Measurements from ENCODE around the gene ADAM12. TPM values are rescaled to one million over a fixed set of nuclear protein-coding genes. Genes with fewer than 3 reads are reported as not detected.

ADAM12 gene
- total and polyA plus RNA-seq, 2 experiments from 2014 or later, result 0.13 to 0.87 TPM

GRCh38 chr10:126243306-126243705, 145.0 kb downstream of the ADAM12 start (continued):
- TF ChIP-seq REST (IDR thresholded peaks at IDR 0.05; ENCODE audit: unreplicated experiment) (no peak), CTCF (conservative IDR thresholded peaks at IDR 0.05; ENCODE audit: low read depth in 2 of 2) (no peak), CREB1 (CRISPR knock-in tag; IDR thresholded peaks at IDR 0.05; ENCODE audit: low read depth) (no peak), JUNB (IDR thresholded peaks at IDR 0.05; ENCODE audit: unreplicated experiment) (no peak), ZNF114 (CRISPR knock-in tag; IDR thresholded peaks at IDR 0.05) (no peak)

GRCh38 chr10:126242397-126243260, 145.6 kb downstream of the ADAM12 start:
- no peak for TF ChIP-seq POLR2AphosphoS5 (IDR thresholded peaks at IDR 0.05; ENCODE audit: low read depth)
- DNase-seq (ENCODE audit: low spot score) (no peak), ATAC-seq (no peak)
- Mint-ChIP-seq H3K27ac (no peak overlapping the region), H3K27me3 (ENCODE audit: insufficient read depth, low read depth, poor library complexity) (no peaks in the 10 kb centered on the region), H3K9me3 (no peaks in the 10 kb centered on the region), H3K4me1 (no peaks in the 10 kb centered on the region), H3K36me3 (ENCODE audit: low read depth) (no peaks in the 10 kb centered on the region), H3K4me3 (no peak overlapping the region)
- Histone ChIP-seq H4K20me1 (replicated peaks; ENCODE audit: insufficient read depth) (no peaks in the 10 kb centered on the region), H3K27ac (ENCODE audit: low read depth) (no peak overlapping the region), H2AFZ (no peak overlapping the region), H3K36me3 (ENCODE audit: insufficient read depth) (no peaks in the 10 kb centered on the region), H3K4me2 (no peak overlapping the region), H3K79me2 (replicated peaks; ENCODE audit: insufficient read depth) (no peaks in the 10 kb centered on the region), H3K4me3 (no peak overlapping the region), H3F3A (replicated peaks; ENCODE audit: low read depth) (no peaks in the 10 kb centered on the region), H3K4me1 (ENCODE audit: insufficient read depth) (peaks cover 10% of the 10 kb centered on the region), H3K9me2 (ENCODE audit: insufficient read depth) (peaks cover 14% of the 10 kb centered on the region; the same call in 1 of the 2 replicates), H3K27me3 (ENCODE audit: insufficient read depth) (no peaks in the 10 kb centered on the region)

DNA sequence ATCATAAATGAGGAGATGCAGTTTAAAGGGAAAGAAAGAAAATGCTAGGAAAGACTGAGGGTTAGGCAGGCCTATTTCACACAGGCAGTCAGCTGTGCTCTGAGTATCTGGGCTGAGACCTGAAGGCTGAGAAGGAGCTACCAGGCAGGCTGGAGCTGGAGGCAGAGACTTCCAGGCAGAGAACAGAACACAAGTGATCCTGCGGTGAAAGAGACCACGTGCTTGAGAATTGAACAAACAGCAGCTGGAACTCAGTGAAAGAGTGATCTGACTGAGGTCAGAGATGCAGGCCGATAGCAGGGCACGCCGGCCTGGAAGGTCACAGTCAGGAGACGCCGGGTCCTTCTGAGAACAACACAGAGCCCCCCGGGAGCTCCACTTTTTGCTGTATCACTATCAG, 147.8 kb downstream of the ADAM12 start:
- Histone ChIP-seq H3F3A (replicated peaks; ENCODE audit: low read depth) (no peaks in the 10 kb centered on the region), H3K4me2 (no peak overlapping the region), H3K79me2 (replicated peaks; ENCODE audit: insufficient read depth) (no peaks in the 10 kb centered on the region), H3K27me3 (ENCODE audit: insufficient read depth) (no peaks in the 10 kb centered on the region), H3K4me3 (no peak overlapping the region), H4K20me1 (replicated peaks; ENCODE audit: insufficient read depth) (no peaks in the 10 kb centered on the region), H3K27ac (ENCODE audit: low read depth) (no peak overlapping the region), H2AFZ (peak overlapping the region; percentile 74; the same call in 1 of the 2 replicates), H3K36me3 (ENCODE audit: insufficient read depth) (no peaks in the 10 kb centered on the region), H3K9me2 (ENCODE audit: insufficient read depth) (peaks cover 11% of the 10 kb centered on the region; the same call in 1 of the 2 replicates), H3K4me1 (ENCODE audit: insufficient read depth) (no peaks in the 10 kb centered on the region)
- ATAC-seq (no peak), DNase-seq (ENCODE audit: low spot score) (no peak)
- Mint-ChIP-seq H3K27me3 (ENCODE audit: insufficient read depth, low read depth, poor library complexity) (peaks cover 2% of the 10 kb centered on the region), H3K4me1 (0 out of 3 replicates have a peak, but pooled peaks cover 3% of the 10 kb centered on the region), H3K4me3 (no peak overlapping the region), H3K9me3 (no peaks in the 10 kb centered on the region), H3K27ac (no peak overlapping the region), H3K36me3 (ENCODE audit: low read depth) (no peaks in the 10 kb centered on the region)
- TF ChIP-seq ETS1 (IDR thresholded peaks at IDR 0.05) (no peak), ZNF114 (CRISPR knock-in tag; IDR thresholded peaks at IDR 0.05) (no peak), EZH2 (IDR thresholded peaks at IDR 0.05; ENCODE audit: low read depth, unreplicated experiment) (no peak), CREB1 (CRISPR knock-in tag; IDR thresholded peaks at IDR 0.05; ENCODE audit: low read depth) (no peak), STAT1 (IDR thresholded peaks at IDR 0.05; ENCODE audit: unreplicated experiment) (no peak), JUNB (IDR thresholded peaks at IDR 0.05; ENCODE audit: unreplicated experiment) (no peak), CTCF (conservative IDR thresholded peaks at IDR 0.05; ENCODE audit: low read depth in 2 of 2) (no peak), ZNF331 (CRISPR knock-in tag; IDR thresholded peaks at IDR 0.05; ENCODE audit: low read depth) (no peak), EZH2phosphoT487 (IDR thresholded peaks at IDR 0.05; ENCODE audit: unreplicated experiment) (no peak)
